Inflammatory macrophage (primary cell): Measurements from ENCODE around the gene YBEY.
"Not testable (repeated sequence)": the region's sequence is repeated elsewhere in the genome, so short reads cannot be mapped to it uniquely, and the experiment has no call there.

ENCODE experiments used
- DNase-seq, 2 donors: peaks; one replicate each; pipeline ENCODE4 v3.0.0-alpha.2; 2020 to 2022

The YBEY gene

DNA sequence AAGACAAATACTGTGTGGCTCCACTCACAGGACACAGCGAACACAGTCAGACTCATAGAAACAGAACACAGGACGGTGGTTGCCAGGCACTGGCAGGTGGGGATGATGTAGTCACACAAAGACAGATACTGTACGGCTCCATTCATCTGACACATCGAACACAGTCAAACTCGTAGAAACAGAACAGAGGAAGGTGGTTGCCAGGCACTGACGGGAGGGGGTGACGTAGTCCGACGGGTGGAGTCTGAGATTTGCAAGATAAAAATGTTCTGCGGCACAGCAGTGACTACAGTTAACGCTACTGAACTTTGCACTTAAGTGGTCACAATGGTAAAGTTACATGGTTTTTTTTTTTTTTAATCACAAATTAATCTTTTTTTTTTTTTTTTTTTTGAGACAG is 18.8 kb downstream of the YBEY start:
- DNase-seq: no peak

DNA sequence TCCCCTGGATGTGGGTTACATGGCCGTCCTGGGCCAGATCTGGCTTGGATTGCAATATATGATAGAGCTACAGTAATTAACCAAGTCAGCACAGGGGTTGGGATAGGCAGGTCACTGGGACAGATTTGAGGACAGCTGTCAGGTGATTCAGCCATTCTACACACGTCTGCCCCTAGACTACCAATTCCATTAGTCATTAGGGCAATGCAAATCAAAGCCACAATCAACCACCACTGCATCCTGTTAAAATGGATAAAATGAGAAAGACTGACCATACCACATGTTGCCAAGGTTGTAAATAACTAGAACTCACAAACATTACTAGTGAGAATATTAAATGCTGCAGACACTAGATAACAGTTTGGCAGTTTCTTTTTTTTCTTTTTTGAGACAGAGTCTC is 21.5 kb downstream of the YBEY start:
- DNase-seq: no peak

DNA sequence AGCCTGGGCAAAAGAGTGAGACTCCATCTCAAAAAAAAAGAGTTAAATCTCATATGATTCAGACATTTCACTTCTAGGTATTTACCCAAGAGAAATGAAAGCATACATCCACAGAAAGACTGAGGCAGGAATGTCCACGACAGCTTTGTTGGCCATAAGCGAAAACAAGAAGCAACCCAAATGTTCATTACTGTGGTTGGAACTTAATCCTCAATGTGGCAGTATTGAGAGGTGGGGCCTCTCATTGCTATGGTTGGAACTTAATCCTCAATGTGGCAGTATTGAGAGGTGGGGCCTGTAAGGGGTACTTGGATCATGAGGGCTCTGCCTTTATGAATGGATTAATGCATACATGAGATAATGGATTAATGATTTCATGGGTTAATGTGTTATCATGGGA is 22.3 kb downstream of the YBEY start:
- DNase-seq: no peak

DNA sequence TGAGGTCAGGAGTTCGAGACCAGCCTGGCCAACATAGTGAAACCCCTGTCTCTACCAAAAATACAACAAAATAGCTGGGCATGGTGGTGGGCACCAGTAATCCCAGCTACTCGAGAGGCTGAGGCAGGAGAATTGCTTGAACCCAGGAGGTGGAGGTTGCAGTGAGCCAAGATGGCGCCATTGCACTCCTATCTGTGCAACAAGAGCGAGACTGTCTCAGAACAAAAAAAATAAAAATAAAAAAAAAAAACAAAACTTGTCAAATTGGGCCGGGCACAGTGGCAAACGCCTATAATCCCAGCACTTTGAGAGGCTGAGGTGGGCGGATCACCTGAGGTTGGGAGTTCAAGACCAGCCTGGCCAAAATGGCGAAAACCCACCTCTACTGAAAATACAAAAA is 24.1 kb downstream of the YBEY start:
- DNase-seq: not testable (repeated sequence)

GRCh38 chr21:46311568-46311967 is 25.4 kb downstream of the YBEY start:
- no peak for DNase-seq

- no peak for DNase-seq
These were observed 26.8 kb downstream of the YBEY start for GRCh38 chr21:46312949-46313348.

- DNase-seq: no peak
These were observed 28.4 kb downstream of the YBEY start for GRCh38 chr21:46314441-46315020.

GRCh38 chr21:46316708-46317324 is 30.7 kb downstream of the YBEY start:
- DNase-seq: no peak

- no peak for DNase-seq
These were observed 31.7 kb downstream of the YBEY start for GRCh38 chr21:46317710-46318463.

- DNase-seq: no peak
These were observed 32.3 kb downstream of the YBEY start for GRCh38 chr21:46318464-46318845.

DNA sequence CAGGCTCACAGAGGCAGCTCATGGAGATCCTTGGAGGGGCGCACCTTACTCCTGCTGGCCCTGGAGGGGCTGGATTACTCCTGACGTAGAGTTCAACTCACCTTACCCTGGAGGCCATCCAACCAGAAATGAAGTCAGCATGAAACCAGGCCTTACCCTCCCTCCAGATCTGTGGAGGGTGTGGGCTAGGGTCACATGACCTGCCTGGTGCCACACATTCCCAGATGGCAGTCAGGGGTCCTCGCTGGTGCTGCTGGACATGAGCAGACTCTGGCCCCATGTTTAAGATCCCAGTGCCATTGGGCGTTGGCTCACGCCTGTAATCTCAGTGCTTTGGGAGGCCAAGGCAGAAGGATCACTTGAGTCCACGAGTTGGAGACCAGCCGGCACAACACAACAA is 33.0 kb downstream of the YBEY start:
- DNase-seq: no peak

DNA sequence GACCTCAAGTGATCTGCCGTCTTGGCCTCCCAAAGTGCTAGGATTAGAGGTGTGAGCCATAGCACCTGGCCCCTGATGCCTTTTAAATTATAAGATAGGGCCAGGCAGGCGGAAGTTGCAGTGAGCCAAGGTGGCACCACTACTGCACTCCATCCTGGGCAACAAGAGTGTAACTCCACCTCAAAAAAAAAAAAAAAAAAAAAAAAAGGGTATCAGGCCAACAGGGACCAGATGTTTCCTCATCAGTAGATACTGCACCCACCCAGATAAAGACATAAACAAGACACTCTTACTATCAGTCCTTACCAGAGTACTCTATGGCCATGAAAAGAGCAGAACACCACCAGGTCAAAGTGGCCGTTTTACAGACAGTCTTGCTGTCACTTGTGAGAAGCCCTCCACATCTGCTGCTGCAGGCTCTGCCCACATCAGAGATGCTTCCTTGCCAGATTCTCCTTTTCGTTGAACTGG is 34.2 kb downstream of the YBEY start:
- DNase-seq: no peak

DNA sequence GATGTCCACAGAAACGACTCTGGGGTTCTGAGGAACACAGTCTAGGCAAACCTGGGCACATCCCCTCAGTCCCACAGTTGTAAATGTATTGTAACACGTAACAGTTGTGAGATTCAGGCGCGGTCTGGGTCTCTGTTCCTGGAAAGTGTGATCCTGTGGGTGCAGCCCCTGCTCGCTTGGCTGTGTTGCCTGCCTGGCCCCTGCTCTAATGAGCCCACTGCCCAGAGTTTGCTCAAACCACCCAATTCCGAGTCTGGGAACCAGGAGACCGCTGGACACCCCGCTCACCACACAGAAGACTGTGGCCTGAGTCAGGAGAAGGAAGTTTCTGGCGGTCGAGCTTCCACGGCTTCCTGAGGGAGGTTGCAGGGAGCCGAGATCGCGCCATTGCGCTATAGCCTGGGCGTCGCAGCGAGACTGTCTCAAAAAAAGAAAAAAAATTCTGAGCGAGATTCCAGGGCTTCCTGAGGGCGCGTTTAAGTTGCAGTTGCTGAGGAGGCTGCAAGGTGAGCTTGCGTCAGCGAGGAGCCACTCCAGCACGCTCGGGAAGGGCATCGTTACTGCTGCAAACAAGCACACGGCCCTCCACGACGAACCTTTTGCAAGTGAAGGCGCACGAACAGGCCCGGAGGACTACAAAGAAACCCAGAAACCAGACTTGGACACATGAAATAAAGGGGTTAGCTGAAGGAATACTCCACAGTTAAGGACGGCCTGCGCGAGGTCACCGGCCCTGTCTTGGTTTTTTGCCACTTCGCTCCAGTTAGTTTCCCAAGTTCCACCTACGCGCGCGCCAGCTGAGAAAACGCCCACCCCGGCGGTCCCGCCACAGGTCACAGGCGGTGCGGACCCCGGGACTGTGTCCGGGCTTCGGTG is 36.4 kb downstream of the YBEY start:
- DNase-seq: peak; percentile 30 to 58

DNA sequence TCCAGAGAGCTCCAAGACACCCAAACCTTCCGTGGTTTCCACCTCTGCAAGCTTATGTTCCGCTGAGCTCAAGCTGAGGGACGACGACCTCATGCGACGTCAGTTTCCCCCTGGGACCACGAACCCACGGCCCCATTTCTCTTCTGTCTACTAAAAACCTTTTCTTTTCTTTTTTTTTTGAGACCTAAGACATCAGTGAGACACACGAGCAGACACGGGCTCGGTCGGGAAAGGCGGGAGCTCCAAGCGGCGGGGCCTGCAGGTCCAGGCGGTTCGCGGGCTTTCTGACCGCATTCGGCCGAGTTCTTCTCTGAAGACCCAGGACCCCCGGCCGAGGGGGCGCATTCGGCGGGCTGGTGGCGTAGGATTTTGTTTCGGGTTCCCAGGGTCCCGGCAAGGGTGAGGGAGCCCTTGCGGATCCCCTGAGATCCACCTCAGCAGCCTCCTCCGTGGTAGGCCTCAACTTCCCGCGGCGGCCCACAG is 37.1 kb downstream of the YBEY start:
- DNase-seq: no peak

DNA sequence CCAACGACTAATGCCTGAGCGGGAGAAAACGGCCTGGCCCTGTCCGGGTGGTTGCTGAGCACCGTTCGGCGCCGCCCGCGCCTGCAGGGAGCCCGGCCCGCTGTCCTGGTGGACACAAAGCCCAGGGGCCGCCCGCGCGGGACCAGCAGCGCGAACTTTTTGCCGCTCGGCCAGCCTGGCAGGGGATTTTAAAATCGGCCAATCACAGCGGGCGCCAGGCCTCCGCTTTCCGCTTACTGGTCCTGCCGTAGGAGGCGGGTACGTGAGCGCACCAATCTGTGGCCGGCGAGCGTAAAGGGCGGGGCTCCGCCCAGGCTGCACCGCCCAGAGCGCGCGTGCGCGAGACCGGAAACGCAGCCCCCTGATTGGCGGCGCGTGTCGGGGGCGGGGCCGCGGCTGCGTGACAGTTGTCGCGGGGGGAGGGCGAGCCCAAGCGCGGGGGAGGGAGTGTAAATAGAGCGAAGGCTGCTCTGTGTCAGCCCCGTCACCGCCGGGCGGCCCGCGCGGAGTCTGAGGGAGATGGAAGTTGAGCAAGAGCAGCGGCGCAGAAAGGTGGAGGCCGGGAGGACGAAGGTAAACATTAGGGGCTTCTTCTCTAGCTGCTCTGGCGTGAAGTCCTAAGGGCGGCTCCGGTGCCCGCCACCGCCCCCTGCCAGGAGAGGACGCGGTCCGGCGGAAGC is 37.7 kb downstream of the YBEY start, which contains the start of the genes C21orf58 and PCNT:
Gene C21orf58, minus strand, starts transcription at position 161 of the 680 bp plus-strand sequence. CDS start 1,132 bp downstream, outside the sequence.
Gene PCNT, plus strand, starts transcription at position 447 of the 680 bp plus-strand sequence. Its CDS starts 73 bp downstream, at position 520.
- DNase-seq: peak; percentile 98 to 99

GRCh38 chr21:46324390-46325072 is 38.4 kb downstream of the YBEY start:
- peak; percentile 83 to 90 for DNase-seq

- peak in 1 of 2 donors; percentile 21 for DNase-seq
These were observed 39.2 kb downstream of the YBEY start for GRCh38 chr21:46325073-46325912.

GRCh38 chr21:46326110-46326703 is 40.1 kb downstream of the YBEY start:
- no peak for DNase-seq

DNA sequence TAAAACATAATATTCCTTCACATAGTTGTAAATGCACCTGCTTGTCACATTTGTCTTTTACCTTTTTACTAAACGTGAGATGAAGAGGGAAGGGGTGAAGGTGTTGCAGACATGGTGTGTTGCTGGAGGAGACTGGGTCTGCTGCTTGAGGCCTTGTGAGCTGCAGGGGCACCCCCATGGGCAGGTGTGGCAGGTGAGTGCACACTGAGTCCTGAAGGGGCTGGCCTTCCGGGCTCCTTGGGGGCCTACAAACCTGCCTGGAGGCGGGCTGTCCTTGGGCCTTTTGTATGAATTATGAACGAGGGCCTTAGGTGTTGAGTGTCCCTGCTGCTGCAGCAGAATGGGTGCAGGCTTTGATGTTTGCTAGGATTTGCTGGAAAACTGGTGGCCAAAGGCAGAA is 41.6 kb downstream of the YBEY start:
- DNase-seq: no peak

DNA sequence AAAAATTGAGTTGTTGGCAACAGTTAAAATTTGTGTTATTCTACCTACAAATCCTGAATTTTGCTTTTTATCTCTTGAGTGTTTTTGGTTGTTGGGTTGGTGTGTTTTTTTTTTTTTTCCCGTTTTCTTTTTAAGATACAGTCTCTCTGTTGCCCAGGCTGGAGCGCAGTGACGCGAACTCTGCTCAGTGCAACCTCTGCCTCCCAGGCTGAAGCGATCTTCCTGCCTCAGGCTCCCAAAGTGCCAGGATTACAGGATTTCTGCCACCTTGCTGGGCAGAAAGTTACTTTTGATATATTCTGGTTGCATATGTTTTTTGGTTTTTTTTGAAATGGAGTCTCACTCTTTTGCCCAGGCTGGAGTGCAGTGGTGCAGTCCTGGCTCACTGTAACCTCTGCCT is 42.0 kb downstream of the YBEY start:
- no peak for DNase-seq
